HG03460 (cell line): ENCODE data around the gene PAX5.

ENCODE experiments used
- ATAC-seq: cut with Tn5 transposase; IDR thresholded peaks from one replicate; pipeline ENCODE4 v1.9.1; 2021; ENCODE audit not compliant: unreplicated experiment

PAX5 gene

DNA sequence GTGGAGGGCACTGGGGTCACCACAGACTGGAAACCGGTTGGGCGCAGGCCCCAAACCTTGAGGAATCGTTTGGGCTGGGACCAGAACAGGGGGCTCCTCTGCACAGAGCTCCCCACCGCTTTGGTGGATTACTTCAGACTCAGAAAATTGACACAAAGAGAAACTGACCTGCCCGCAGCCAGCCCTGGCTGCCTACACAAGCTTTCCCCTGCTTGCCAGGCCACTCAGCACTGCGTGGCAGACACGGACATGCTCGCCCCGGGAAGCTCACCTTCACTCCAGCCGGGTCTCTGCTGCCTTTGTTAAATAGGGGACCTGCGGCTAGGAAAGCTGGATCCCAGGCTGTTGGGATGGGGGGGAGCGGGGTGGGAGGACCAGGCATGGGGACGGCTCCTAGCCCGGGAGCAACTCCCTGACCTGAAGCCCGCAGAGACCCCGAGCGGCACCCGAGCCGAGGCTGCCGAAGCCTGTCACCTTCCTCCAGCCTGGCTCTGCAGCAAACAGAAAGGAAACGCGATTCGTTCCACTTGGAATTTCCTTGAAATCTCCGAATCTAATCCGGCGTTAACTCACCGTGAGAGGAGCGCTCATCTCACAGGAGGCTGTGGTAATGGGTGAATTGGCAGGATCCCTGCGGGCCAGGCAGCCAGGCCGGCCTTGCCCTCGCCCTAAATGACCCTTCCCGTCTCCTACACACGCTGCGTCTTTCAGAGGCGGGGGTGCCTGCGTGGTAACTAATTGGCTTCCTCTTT lies 8.8 kb downstream of the PAX5 start:
- no peak for ATAC-seq

DNA sequence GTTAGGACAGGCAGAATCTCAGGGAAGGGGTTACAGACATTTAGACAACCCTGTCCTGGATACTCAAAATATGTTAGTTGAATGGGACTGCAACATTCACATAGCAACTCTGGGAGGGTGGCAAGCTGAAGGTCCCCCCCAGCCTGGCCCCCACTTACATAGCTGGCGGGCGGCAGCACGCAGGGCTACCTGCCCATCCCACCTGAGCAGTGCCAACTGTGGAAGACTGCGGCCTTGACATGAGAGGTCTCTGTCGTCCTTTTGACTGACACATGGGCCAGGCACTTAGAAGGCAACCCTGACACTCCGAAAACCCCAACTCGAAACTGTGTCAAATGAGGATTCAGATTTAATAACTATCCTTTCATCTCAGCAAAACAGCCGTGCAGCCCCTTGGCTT lies 16.5 kb downstream of the PAX5 start:
- no peak for ATAC-seq

DNA sequence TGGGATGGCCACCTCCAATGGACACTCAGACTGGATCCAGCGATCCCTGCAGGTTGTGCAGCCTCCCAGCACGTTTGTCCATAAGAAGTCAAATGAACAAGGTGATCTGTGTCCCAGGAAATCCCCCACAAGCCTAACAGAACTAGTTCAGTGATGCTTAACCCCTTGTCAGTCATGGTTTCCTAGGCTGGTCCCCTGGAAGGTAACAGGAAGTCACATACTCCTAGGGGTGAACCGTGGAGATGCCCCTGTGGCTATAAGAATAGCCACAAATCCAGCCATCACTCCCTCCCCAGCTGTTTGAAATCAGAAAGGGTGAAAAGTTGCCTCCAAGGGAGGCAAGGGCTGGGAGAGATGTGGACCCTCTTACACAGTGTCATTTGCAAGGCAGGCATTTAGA lies 22.5 kb downstream of the PAX5 start:
- peak; percentile 40 for ATAC-seq

DNA sequence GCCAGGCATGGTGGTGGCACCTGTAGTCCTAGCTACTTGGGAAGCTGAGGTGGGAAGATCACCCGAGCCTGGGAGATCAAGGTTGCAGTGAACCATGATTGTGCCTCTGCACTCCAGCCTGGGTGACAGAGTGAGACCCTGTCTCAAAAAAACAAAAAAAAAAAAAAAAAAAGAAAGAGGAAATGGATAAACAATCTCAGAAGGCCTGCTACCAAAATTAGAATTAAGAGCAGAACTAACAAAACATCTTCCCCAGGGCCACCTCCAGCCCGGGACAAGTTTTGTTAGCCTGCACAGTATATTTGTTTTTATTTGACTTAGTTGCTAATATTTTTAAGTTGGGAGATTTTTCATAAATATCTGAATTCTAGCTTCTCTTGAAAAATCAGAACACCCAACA lies 23.1 kb downstream of the PAX5 start:
- ATAC-seq, result no peak

DNA sequence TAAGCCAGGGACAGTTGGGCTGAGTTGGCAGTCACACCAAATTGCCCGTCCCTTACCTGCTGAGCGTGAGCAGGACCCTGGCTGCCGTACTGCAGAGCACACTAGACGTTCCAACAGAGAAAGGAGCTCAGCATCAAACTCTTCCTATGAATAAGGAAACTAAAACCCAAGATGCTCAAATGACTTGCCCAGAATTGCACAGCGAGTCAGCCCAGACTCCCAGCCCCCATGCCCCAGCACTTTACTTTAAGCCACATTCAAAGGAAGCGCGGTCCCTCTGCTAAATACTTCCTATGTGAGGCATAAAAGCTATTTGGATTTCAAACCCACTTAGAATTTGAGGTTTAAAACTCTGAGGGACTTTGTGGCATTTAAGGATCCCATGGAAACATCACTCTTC lies 23.9 kb downstream of the PAX5 start:
- ATAC-seq, result no peak

DNA sequence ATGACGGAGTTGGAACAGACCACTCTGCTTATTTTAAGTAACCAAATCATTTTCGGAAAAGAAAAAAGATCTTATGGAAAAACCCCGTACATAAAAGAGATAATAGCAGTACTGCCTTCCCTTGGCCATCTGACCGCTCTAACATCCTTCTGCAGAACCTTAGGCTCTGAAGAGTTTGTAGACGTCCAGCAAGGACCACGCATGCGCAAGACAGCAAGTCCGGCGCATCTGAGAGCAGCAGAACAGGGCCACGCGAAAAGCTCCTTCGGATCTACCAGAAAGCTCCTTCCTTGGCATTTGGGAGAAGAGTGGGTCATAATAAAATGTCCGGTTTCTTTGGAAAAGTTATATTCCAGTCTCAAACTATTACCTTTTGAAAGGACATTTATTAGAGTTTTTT lies 26.8 kb downstream of the PAX5 start:
- ATAC-seq, result no peak

DNA sequence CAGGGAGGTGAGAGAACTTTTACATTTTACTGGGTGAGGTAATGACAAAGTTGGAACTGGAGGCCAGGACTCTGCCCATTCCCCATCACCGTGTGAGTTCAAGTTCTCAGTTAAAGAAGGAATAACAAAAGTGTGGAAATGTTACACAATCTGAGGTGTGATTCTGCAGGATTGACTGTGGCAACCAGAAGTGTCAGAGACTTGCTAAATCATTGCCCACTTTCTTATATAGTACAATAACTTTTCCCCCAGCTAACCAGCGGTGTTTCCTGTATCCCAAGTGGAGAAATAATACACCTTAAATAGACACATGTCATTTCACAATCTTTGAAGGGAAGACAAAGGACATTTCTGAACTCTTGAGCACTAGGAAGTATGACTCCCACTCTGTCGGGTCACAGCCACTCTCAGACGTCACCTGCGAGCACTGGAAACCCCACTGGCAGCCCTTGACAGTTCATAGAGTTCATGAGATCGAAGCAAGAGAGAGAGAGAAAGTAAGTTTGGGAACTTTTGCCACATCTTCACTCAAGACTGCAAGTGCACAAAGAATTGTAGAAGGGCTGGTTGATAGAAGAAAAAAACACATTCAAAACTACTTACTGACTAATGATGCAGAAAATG lies 28.4 kb downstream of the PAX5 start:
- no peak for ATAC-seq

DNA sequence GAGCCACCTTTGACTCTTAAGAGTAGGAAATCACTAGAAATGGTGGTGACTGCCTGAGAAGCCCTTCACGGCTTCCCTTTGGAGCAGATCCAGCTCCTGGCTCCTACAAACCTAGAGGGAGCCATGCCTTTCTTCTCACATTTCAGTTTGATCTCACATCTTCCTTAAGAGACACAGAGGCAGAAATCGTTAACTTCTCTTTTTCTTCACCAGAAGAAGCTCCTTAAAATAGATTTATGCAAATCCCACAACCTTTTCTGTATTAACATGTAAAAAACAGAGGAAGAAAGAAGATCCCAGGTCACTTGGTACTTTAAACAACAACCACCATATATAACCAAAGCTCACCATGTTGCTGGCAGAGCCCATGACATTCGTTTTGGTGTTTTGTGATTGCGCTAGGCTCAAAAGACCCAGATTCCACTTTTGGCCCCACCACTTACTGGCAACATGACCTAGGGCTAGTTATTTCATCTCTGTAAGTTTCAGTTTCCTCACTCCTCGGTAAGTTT lies 29.6 kb downstream of the PAX5 start:
- no peak for ATAC-seq

DNA sequence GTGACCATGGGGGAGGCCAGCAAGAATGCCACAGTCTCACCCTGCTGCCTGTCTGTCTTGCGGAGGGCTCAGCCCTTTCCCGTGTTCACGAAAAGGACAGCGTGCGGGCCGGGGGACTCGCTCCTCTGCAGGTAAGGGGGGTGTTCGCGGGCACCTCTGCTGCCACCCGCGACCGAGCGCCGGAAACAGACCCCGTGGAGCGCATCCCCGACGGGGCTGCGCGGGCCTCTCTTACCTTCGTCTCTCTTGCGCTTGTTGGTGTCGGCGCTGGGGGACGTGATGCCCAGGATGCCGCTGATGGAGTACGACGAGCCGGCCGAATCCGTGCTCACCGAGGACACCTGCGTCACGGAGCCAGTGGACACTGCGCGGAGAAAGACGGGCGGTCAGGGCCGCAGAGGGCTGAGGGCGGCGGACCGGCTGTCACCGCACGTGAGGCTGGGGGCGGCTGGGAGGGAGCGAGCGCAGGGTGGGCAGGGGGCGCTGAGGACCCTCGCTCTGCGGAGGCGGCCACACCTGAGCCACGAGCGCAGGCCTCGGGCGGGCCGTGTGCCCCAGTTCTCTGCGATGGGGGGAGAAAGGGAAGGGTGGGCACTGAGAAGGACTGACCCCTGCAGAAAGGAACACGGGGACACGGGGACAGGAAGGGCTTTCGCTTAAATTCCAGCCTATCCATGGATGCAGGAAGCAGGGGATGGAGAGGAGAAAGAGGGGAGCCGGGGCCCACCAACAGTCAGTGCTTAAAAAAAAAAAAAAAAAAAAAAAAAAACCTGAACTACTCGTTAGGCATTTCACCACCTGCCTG lies 31.5 kb downstream of the PAX5 start:
- no peak for ATAC-seq

DNA sequence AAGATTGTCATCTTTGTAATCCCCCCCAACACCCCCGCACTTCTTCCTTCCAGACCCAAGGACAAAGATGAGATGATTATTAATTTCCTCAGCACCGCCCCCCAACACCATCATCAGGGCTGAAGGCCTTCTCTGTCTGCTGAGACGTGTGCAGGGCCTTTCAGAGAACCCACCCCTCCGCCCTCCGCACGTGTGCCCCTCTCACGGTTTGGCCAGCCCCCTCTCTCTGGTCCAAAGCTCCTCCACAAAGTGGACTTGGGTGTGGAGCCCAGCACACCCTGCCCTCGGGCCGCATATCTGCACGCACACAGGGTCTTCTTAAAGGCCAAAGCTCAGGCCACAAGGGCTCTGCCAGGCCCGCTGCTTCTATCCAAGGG lies 32.0 kb downstream of the PAX5 start:
- no peak for ATAC-seq

DNA sequence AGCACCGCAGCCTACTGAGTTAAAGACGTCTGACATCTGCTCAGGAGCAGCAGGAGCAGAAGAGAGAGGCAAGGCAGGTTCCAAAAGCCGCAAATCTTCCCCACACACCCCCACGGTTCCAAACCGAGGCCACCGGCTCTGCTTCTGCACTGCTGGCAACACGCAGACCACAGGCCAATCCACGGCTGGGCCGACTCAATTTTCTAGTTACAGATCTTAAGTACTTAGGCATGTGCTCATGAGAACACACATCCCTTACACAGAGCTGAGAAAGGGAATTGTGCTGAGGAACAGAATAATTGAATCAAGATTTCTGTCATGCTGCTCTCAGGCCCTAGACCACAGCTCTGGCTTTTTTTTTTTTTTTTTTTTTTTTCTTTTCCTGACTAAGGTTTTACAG lies 32.6 kb downstream of the PAX5 start:
- no peak for ATAC-seq

DNA sequence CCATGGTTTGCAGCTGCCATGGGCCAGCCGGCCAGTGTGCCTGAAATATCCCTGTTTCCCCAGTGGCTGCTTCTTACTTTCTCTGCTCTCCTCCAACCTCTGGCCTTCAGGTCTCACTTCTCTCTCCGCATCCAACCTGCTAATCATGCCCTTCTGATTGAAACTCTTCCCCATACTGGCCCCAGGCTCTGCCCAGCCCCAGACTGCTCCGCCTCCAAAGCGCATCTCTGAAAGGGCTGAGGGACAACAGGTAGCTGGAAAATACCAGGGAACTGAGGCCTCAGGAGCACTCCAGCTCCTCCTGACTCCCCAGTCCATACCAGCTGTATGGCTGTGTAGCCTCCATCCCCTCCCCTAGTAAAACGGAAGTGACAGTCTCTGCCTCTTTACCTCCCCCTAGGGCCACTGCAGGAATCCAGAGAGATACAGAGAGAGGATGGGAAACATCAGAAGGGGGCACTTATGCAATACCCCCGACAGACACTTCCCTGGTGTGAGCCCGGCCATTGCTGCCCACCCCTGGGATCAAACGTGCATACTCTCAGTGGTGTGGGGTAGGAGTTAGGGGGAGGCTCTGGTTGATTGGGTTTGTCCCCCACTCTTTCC lies 34.2 kb downstream of the PAX5 start:
- ATAC-seq, result no peak

DNA sequence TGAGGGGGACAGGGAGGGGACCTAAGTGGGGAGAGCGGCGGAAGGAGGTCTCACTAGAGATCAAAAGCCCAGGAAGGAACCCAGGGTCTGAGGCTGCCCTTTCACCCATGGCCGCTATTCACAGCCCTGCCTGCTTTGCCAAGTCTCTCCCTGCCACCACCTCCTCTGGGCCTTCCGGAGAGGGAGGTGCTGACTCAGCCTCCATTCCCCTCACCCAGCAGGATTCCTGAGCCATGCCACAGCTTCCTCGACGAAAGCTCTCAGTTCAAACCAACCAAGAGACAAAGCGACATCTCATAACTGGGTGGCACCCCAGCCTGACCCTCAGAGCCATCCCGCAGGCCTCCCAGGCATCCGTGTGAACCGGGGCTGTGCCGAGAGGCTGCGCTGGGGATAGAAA lies 36.7 kb downstream of the PAX5 start:
- ATAC-seq, result no peak

DNA sequence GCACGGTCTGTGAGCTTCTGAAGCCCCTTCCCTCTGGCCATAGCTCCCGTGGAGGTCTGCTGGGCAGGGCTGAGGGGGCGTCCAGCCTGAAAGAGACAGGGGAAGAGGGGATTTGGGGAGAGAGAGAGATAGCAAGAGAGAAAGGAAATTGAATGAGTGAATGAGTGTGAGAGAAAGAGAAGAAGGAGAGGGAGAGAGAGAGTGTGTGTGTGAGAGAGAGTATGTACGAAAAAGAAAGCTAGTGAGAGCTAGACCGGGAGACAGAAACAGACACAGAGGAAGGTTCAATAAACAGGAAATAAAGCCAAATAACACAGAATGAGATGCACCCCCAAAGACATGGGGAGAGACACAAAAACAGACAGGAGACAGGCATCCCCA lies 37.4 kb downstream of the PAX5 start:
- ATAC-seq, result no peak

DNA sequence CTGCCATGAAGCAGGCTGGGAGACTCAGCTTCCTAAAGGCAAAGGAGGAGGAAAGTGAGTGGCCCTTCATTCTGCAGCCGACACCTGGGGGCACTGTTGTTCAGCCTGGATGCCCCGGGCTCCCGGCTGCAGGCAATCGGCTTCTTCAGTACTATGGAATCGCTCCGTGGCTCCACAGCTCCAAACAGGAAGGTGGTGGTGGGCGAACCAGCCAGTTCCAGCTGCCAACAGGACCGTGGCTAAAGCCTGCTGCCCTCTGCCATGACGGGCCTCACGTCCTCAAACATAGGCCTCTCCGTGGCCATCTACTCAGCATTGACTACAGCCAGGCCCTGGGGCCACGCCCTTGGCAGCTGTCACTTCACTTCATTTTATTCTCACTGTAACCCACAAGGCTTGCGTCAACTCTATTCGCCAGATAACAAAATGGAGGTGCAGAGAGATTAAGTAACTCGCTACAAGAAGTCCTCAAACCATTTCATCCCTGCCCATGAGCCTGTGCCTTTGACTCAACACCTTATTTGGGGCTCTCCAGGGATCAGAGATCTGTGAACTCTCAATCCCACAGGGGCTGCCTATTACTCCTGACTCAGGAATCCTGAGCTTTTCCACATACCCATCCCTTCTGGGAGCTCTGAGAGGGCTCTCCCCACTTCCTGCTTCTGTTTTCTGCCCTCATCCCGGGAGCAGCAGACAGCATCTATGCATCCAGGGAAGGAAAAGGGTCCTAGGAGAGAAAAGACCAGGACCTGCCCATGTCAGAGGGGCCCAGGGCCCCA lies 38.0 kb downstream of the PAX5 start:
- peak; percentile 20 for ATAC-seq

DNA sequence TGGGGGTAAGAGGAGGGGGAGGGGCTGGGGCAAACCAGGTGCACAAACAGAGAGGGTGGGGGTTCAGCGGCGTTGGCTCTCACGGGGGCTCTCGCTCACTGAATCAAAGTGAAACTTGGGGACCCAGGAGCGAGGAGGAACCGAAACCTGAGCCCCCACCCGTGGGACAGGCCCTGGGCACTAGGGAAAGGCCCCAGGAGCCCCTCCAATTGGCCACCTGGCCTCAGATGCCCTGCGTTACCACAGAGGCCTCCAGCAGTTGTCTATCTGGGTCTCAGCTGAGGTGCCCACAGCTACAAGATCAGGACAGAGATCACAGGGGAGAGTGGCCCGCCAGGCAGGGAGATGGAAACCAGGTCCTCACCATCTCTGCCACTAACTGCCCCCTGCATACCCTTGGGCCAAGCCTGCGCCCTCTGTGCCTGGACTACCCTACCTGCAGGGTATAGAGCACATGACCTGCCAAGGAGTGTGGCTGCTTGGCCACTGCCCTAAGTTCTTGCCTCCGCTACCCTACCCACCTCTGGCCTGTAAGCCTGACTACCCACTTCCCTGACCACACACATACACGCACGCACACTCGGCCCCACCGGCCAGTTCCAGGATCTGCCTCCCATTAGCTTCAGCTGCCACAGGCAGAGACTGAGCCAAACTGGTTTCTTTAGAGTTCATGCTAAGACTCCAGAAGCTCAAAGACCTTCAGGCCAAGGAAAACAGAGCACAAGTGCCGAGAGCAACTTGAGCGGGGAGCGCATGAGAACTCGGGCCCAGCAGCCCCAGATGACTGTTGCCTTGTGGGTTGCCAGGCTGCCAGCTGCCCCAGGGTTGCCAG lies 39.9 kb downstream of the PAX5 start:
- ATAC-seq, result peak; percentile 62

DNA sequence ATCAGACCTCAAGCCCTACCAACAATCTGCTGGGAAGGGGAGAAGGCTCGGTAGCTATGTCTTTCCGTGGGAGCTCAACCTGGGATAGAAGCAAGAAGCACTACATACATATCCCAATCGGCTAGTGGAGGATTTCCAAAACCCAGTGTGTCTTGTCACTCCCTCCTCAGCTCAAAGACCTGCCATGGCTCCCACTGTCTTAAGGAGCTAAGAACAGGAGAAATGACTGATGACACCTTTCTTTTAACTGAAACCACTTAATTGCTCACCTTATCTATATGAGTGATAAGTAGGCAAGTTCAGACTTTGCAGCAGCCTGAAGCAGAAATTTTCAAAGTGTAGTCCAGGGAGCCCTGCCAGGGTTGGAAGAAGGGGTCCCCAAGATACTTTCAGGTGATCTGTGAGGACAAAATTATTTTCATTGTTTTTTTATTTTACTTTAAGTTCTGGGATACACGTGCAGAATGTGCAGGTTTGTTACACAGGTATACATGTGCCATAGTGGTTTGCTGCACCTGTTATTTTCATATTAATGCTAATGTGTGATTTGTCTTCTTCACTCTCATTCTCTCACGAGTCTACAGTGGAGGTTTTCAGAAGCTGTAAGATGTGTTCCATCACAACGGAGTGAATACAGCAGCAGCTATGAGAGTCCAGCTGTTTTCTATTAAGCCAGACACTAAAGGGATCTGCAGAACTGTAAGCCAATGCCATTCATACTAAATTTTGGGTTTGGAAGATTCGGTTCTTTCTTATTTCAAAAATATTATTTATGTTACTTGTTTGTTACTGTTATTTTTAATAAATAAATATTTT lies 41.4 kb downstream of the PAX5 start:
- no peak for ATAC-seq

DNA sequence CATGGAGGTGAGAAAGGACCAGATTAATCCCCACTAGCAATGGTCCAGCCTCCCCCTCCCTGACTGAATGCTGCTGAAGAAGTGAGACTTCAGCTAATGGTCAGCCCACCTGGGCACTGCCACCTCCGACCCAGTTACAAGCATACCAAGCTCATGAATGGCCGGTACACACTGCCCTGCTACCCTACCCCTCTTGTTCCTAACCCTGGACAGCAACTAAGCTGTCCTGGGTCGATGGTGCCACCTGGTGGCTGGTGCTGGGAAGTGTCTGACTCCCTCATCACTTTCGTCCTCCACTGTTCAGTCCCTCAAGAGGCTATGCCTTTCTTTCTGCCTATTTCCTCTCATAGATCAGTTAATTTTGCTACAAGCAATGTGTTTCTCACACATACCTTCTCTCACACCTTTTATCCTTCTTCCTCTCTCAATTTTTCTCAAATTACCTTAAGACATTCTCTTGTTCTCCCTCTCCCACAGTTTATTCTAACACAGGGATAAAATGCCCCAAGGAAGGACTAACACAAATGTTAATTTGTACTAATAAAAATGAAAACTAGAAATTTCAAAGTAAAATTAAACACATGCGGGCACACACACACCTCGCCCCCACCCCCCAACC lies 42.4 kb downstream of the PAX5 start:
- no peak for ATAC-seq

DNA sequence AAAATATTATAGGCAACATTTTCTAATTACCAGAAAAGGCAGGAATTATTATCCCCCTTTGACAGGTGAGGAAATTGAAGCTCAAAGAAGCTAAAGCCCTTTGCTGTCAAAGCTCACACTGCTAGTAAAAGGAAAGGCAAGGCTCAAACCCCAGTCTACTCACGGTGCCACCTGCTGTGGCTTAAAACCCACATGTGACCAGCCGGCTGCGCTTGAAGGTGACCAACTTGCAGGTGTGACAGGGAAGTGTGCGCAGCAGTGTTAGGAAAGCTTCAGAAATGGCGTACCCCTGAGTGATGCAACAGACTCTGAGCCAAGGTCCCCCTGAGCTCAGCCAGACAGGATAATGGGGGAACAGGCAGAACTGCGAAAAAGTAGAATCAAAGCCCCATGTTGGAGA lies 45.2 kb downstream of the PAX5 start:
- ATAC-seq, result no peak
